ENCODE measurements around the gene FXYD4.

GRCh38 chr10:43375401-43376020 lies 4.1 kb downstream of the FXYD4 start:
- TF ChIP-seq, protein P1, sequence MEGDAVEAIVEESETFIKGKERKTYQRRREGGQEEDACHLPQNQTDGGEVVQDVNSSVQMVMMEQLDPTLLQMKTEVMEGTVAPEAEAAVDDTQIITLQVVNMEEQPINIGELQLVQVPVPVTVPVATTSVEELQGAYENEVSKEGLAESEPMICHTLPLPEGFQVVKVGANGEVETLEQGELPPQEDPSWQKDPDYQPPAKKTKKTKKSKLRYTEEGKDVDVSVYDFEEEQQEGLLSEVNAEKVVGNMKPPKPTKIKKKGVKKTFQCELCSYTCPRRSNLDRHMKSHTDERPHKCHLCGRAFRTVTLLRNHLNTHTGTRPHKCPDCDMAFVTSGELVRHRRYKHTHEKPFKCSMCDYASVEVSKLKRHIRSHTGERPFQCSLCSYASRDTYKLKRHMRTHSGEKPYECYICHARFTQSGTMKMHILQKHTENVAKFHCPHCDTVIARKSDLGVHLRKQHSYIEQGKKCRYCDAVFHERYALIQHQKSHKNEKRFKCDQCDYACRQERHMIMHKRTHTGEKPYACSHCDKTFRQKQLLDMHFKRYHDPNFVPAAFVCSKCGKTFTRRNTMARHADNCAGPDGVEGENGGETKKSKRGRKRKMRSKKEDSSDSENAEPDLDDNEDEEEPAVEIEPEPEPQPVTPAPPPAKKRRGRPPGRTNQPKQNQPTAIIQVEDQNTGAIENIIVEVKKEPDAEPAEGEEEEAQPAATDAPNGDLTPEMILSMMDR (IDR thresholded peaks at IDR 0.05), result no peak
- TF ChIP-seq, protein P2, sequence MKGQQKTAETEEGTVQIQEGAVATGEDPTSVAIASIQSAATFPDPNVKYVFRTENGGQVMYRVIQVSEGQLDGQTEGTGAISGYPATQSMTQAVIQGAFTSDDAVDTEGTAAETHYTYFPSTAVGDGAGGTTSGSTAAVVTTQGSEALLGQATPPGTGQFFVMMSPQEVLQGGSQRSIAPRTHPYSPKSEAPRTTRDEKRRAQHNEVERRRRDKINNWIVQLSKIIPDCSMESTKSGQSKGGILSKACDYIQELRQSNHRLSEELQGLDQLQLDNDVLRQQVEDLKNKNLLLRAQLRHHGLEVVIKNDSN (CRISPR knock-in tag; IDR thresholded peaks at IDR 0.05), result no peak
- no peak for TF ChIP-seq ELF4 (CRISPR knock-in tag; IDR thresholded peaks at IDR 0.05; ENCODE audit: low read depth)
- TF ChIP-seq, protein P3, sequence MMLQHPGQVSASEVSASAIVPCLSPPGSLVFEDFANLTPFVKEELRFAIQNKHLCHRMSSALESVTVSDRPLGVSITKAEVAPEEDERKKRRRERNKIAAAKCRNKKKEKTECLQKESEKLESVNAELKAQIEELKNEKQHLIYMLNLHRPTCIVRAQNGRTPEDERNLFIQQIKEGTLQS (CRISPR knock-in tag; conservative IDR thresholded peaks at IDR 0.05), result no peak
- TF ChIP-seq NR1H2 (CRISPR knock-in tag; IDR thresholded peaks at IDR 0.05), result no peak
- TF ChIP-seq RELA (CRISPR knock-in tag; IDR thresholded peaks at IDR 0.05; ENCODE audit: borderline replicate concordance), result no peak

Measured in WTC11 (cell line).